NCI-H2196 treated with DMSO at 0.1 percent for 48 hours (cell line): Measurements from ENCODE around the gene CEP57.
"Not testable (repeated sequence)": the region's sequence is repeated elsewhere in the genome, so short reads cannot be mapped to it uniquely, and the experiment has no call there.

Experiments used
- DNase-seq: peaks from one replicate; lab custom pipeline; 2025; ENCODE audit not compliant: unreplicated experiment; lab: John Stamatoyannopoulos, UW

The CEP57 gene

DNA sequence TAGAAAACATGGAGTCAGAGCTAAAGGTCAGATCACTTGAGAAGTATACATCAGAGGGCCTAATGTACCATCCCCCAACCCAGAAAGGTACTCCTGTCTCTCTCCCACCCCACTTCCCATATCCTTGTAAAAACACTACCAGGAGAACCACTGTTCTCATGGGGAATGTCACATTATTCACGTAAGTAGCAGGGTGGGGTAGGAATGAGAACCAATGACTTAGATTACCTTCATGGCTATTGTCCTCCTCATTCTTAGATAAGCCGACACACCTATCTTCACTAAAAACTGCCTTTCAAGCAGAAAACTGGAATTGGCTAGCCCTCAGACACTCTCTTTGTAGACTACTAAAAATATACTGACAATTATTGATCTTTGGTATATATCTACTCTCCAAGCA is 63.6 kb downstream of the CEP57 start:
- DNase-seq, result no peak

- DNase-seq, result not testable (repeated sequence)
Measured at GRCh38 chr11:95854362-95854761, 64.1 kb downstream of the CEP57 start.

- DNase-seq, result not testable (repeated sequence)
Measured at GRCh38 chr11:95860024-95860423, 69.7 kb downstream of the CEP57 start.

- DNase-seq, result no peak
Measured at GRCh38 chr11:95863486-95864140, 73.3 kb downstream of the CEP57 start.

DNA sequence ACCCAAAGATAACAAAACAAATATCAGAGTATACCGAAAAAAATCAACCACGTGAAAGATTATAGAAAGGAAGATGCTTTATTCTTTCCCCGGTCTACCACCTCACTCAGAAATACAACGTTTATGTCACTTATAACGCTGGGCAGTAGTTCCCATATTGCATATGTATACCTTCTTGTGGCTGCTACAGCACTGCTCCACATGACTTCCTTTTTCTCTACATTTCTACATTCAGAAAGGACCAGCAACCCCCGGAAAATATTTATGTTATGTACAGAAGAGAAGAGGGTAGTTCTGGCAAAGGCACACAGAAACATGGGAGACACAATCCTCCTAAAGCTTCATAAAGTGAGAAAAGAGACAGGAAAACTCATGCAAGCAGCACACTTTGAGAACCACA is 76.8 kb downstream of the CEP57 start:
- DNase-seq, result no peak

DNA sequence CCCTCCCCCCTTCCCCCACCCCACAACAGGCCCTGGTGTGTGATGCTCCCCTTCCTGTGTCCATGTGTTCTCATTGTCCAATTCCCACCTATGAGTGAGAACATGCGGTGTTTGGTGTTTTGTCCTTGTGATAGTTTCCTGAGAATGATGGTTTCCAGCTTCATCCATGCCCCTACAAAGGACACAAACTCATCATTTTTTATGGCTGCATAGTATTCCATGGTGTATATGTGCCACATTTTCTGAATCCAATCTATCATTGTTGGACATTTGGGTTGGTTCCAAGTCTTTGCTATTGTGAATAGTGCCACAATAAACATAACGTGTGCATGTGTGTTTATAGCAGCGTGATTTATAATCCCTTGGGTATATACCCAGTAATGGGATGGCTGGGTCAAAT is 80.6 kb downstream of the CEP57 start:
- DNase-seq, result not testable (repeated sequence)

DNA sequence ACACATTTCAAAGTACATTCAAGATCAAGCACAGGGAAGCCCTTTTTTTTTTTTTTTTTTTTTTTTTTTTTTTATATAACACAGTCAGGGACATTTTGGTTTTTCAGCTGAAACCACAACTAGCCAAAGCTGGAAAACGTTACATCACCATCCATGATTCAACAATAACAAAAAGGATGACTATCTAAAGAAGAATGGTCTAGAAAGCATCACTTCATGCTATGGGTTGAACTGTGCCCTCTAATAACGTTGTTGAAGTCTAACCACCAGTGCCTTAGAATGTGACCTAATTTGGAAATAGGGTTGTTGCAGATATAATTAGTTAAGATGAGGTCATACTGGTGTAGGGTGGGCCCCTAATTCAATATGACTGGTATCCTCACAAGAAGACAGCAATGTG is 87.0 kb downstream of the CEP57 start:
- no peak for DNase-seq
